Measurements from ENCODE around the gene CCL4.
"Not testable (repeated sequence)": the region's sequence is repeated elsewhere in the genome, so short reads cannot be mapped to it uniquely, and the experiment has no call there.

Gene CCL4

GRCh38 chr17:36103401-36103975 lies at the start of gene CCL4:
TSS of gene CCL4 (plus strand) at chr17:36103827. CDS start at chr17:36103906, 79 bp downstream.
- DNase-seq: not testable (repeated sequence)

DNA sequence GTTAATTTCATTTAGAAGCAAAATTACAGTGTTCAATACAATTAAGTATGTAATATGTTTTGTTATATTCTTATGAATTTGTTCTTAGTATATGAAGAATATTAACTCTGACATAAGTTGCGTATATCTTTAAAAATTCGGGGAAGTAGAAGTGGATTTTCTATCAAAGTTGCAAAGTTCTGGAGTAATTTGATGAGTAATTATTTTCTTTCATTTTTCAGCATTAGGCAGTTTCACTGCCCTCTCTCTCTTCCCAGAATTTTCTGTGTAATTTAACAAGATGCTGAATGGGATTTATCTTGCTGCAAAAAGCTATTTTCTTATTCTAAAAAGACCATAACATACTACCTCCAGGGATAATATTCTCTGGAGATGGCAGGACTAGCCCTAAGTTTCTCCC lies 48.5 kb upstream of the CCL4 start:
- no peak for DNase-seq

DNA sequence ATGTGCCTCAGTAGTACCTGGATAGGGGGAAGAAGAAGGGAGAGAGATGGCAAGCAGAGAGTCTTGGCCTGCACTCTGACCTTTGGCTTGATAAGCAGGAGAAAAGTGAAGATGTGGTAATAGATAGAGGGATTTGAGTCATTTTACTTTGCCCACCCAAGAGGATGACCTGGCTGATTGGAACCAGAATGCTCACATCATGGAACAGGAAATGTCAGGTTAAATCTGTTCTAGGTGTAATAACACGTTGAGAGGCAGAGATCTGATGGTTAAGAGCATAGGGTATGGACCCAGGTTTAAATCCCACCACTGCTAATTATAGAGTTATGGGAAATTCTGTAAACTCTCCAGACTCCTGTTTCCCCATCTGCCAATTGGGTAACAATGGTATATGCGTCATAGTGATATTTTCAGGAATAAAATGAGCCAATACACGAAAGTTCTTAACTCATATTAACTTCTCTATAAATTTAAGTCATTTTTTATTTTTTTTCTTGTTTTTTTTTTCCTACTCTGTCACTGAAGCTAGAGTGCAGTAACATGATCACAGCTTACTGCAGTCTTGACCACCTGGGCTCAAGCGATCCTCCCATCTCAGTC lies 47.6 kb upstream of the CCL4 start:
- no peak for DNase-seq

GRCh38 chr17:36057911-36058310 lies 45.7 kb upstream of the CCL4 start:
- DNase-seq: no peak

DNA sequence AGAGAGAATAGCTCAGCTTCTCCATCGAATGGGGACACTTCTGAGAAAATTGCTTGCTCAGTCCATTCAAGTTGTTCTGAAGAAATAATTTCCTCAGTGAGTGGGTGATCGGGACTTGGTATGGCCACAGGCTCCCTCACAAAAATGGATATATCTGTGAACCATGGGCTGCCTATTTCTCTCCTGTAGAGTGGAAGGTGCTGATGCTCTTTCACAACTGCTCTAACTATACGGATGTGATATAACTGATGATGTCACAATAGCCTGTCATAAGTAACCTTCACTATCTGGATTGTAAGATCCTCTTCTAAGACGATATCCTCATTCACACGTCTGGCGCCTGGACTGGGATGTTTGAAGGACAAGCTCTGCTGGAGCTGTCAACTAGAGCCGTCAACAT lies 44.2 kb upstream of the CCL4 start:
- no peak for DNase-seq

GRCh38 chr17:36060816-36061215 lies 42.8 kb upstream of the CCL4 start:
- no peak for DNase-seq

DNA sequence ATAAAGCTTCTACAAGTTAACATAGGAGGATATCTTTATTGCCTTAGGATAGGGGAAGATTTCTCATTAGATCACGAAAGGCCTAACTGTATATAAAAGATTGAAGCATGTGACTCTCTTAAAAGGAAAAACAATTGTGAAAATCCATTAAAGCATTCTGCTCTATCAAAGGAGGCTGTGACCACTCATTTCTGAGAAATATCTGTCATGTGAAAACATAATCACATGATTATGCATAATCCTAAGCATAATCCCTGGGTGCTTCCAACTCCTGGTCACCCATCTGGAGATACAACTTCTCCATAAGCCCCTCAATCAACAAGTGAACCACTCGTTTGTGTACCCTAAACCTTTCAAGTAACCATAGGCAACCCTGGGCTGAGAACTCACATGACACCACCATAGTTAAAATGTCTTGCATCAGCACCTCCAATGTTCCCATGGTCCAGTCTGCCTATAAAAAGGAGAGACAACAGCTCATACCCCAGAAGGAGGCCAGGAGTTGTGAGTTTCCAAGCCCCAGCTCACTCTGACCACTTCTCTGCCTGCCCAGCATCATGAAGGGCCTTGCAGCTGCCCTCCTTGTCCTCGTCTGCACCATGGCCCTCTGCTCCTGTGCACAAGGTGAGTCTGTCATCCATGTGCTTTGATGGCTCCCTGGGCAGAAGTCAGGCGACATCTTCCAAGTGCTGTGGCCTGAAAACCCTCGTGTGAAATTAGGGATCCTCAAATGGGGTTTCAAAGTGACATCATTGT lies 39.7 kb upstream of the CCL4 start, which contains the start of gene CCL18:
CCL18 (plus strand) TSS at position 487 of the 756 bp plus-strand sequence; CDS start at position 558, 71 bp downstream.
- no peak for DNase-seq

DNA sequence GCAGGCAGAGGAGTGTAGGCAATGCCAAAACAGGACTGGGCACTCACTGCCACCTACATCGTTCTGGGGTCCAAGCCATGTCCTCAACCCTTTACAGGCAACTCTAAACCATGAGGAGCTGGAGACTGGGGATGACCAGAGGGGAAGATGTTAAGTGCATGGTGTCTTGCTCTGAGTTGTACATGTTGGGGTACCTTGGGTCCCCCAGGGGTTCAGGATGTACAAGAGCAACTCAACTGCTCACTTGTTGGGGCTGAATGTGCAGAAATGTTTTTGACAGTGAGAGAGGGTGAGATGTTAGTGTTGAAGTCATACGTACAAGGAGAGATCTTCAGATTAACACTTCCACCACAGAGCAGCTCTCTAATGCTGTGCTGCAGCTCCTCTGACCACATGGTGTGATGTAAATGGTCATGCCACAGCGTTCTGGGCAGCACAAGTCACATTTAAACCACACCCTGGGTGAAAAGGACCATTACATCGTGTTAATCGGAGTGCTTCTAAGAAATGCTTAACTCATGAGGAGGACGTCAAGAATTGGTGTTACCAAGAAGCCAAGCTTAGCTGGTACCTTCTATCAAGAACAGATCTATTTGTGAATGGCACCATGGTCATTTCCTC lies 37.2 kb upstream of the CCL4 start:
- DNase-seq: no peak

DNA sequence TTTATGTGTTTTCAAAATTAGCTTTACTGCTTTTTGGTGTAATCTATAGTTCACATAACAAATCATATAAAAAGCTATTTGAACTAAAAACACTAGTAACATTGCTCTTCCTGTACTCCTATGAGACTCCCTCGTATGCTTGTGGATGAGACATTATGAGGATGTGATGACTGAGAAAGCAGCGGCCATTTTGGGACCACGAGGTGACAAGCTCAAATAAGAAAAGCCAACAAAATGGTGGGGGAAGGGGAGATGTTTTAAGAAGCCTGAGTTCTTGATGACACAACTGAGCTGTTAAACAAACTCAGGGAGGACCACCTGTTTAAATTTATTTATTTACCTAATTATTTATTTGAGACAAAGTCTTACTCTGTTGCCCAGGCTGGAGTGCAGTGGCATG lies 35.1 kb upstream of the CCL4 start:
- no peak for DNase-seq

DNA sequence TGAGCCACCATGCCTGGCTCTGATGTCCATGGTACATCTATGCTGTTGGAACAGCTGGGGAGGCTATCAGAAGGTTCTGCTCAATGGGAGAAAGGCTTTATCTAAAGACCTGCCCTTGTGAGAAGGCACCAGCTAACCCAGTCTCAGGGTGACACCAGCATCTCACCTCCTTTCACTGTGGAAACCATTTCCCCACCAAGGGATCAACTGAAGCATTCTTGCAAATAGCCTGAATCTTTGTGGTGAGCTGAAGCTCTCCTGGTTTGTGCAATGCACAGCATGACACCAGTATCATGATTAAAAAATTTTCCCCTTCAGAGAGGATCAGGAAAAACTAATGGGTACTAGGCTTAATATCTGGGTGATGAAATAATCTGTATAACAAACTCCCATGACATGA lies 34.5 kb upstream of the CCL4 start:
- no peak for DNase-seq

DNA sequence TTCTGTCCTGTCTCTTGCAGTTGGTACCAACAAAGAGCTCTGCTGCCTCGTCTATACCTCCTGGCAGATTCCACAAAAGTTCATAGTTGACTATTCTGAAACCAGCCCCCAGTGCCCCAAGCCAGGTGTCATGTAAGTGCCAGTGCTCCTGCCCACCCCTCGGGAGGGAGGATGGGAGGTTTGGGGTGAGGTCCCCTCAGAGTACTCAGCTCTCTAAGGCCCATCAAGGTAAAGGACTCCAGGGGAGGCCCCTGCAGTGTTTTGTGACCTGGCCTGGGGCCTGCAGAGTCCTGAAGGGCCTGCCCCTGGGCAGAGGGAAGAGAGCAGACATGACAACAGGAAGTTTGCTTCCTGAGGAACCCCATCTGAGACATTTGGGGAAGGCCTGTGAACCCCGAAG lies 33.2 kb upstream of the CCL4 start:
- no peak for DNase-seq

DNA sequence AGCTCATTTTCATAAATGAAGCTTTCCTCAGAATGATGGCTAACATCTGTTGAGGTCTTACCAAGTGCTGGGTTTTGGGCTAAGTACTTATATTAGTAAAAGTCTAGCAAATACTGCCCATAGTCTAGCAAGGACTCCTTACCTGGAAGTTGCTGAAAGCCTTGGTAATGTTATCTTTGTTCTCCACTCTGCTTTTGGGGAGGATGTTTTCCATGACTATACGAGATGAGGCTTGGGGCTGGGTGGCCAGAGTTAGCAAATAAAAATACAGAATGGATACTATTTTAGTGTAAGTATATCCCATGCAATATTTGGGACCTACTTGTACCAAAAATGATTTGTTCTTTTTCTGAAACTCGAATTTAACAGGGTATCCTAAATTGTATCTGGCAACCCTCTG lies 31.9 kb upstream of the CCL4 start:
- DNase-seq: no peak

DNA sequence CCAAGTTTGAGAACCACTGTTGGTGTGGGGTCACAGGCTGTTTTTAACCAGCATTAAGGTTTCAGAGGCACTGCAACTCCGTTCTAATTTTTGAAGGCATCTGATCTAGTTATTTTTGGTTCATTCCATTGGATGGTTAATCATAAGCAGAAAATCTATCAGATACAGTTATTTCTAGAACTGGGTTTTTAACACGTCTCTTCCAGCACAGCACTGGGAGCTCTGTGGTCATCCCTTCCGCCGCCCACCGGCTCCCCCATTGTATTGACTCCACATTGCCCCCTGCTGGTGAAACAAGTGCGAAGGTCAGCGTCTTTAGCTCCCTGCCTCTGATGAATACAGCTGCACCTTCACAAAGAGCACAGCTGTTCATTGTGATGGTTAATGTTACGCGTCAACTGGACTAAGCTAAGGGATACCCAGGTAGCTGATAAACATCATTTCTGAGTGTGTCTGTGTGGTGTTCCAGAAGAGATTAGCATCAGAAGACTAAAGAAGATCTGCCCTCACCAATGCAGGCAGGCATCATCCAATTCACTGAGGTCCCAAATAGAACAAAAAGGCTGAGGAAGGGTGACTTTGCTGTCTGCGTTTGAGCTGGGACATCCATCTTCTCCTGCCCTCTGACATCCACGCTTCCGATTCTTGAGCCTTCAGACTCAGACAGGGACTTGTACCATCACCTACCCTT lies 31.1 kb upstream of the CCL4 start:
- no peak for DNase-seq

DNA sequence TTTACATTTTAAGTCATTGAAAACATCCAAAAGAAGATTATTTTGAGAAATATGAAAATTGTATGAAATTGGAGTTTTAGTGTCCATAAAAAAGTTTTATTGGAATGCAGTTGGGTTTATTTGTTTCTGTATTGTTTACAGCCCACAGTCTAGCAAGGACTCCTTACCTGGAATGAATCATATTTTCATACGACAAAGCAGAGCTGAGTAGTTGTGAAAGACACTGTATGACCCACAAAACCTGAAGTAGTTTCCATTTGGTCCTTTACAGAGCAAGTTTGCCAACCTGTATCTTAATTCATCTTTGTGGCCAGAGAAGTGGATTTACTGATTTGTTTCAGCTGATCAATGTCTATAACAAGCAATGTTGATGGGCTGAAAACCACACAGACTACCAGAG lies 29.3 kb upstream of the CCL4 start:
- no peak for DNase-seq

DNA sequence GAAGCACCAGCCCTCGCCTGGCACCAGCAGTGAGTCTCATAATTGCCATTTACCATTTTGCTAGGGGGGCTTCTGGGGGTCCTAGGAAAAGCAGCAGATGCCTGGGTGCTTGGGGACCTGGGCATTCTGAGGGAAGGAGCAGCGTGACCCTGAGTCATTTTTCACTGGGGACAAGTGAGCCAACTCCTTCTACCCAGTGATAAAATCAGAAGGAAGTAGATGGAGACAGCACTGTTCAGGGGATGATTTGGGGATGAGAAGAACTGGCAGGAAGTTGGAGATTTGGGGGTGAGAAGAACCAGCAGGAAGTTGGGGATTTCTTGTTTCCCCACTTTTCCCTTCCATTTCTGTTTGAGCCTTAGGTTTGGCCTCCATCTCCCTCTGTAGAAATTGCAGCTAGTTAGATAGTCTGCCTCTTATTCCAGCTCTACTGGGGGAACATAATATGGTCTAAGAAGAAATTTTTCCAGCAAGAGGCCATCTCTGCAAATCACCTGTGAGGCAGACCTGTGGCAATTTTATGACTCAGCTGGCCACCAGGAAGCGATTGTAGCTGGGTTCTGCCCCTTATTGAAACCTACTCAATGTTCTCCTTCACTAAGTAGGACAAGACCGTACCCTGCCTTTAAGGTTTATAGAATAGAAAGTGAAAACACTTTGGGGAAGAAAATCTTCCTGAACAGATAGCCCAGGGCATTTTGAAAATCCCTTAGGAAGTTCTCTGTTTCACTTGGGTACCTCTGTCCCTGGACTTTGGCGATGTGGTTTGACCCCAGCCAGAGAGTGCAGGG lies 21.8 kb upstream of the CCL4 start:
- not testable (repeated sequence) for DNase-seq

GRCh38 chr17:36082482-36083120 lies 21.0 kb upstream of the CCL4 start:
- DNase-seq: not testable (repeated sequence)

DNA sequence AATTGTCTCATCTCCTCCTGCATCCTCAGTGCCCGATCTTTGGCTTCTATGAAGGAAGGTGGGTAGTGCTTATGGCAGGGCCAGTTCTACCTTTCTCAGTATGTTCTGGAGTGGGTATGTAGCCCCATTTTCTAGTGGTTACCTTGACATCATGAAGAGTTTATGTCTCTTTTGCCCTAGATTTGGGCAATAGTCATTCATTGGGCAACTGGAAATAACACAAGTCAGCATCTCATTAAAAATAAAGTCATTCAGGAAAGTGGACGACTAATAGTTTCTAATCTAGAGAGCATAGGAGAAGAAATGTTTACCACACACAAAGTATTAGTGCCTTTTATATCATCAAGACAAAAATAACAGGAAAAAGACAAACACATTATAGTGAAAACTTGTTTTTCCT lies 19.9 kb upstream of the CCL4 start:
- not testable (repeated sequence) for DNase-seq

DNA sequence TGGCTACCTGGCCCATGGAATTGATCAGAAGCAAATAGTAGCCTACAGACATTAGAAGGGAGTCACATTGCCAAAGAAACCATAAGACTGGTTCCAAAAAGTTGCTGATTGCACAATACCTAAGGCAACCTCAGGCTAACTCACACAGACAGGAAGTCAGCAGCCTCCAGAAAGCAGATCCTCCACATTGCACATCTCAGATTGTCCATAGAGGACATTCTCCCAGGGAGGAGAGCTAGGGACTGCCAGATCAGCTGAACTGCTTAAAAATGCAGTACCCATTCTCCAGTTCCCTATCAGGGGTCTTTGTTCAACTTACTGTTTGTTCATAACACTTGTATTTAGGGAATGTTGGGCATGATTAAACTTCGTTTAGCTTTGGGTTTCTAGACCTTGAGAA lies 17.9 kb upstream of the CCL4 start:
- DNase-seq: no peak

DNA sequence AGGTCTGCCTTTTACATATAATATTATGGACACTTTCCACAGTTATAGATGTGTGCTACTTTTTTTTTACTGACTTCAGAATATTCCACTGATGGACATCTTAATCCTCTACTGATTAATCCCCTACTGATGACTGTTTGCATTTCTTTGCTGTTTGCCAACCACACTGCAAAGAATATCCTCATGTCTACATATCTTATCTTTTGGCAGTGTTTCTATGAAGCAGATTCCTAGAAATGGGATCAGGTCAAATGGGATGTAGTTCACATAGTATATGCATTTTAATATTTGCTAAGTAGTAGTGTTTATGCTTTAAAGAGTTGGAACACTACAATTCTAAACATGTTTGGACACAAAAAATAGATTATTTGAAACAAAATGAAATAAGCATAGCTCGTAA lies 16.8 kb upstream of the CCL4 start:
- no peak for DNase-seq

- DNase-seq: not testable (repeated sequence)
Observed at GRCh38 chr17:36087471-36087870, 16.2 kb upstream of the CCL4 start.

DNA sequence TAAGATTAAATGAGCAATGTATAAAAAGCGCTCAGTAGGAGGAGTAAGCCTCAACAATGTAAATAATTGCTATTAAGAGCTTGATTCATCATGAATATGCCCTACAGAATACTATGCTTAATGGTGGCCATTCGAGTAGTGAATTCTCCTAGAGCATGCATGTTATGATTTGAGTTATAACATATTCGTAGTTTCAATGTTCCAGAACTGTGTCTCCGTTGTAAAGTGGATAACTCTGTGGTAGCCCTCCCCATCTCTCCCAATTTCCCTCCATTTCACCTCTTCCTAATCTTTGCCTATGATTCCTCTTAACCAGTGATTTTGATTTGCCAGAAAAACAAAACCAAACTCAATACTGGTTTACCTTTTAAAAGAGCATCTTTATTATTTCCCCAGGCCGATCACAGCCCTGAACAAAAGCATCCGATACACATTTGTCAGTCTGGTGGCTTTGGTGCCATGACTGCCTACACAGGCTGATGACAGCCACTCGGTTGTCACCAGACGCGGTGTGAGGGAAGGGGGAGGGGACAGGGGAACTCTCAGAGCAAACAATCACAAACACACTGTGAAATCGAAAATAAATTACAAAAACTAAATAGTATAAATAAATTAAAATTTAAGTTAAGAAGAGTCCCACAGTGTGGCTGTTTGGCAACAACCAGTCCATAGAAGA lies 15.6 kb upstream of the CCL4 start:
- not testable (repeated sequence) for DNase-seq
